ENCODE data around the gene FSHR. TPM values are rescaled to one million over a fixed set of nuclear protein-coding genes. Genes with fewer than 3 reads are reported as not detected.

The FSHR gene
- total and polyA plus RNA-seq, 4 experiments from 2014 or later: not detected

DNA sequence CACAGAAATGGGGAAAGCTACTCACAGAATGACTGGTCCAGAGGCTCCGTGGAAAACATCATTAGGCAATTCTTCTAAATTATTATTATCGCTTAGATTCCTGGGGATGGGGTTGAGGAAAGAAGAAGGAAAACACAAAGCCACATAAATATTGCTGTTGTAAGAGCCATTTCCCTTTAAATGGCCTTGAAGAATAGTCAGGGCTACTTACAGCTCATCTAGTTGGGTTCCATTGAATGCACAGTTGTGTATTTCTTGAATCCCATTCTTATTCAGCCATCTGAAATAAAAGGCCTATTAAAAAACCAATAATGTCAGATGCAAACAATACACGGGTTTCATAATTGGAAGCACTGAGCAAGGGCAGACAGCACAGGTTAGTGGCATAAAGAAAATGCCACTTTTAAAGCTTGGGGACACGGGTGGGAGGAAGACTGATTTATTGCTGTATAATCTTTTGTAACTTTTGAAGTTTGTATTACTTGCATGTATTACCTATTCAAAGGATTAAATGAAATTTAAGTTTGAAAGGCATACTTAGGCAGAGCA is 171.4 kb downstream of the FSHR start:
- no peaks in the 10 kb centered on the region for H3K36me3 Mint-ChIP-seq
- no peaks in the 10 kb centered on the region for H3K4me1 ChIP-seq (ENCODE audit: insufficient read depth, low read length)
- intact Hi-C loops (cut with micrococcal nuclease): no loop called here
- CTCF ChIA-PET (ENCODE audit: partially characterized antibody): no interaction called here
- no peaks in the 10 kb centered on the region for H3K4me1 Mint-ChIP-seq
- DNase-seq: no peak
- H3K27ac ChIP-seq (ENCODE audit: low read depth, low read length): no peak overlapping the region
- H3K9me3 ChIP-seq (ENCODE audit: control insufficient read depth in 1 of 2, low read length in 2 of 2): no peaks in the 10 kb centered on the region
- POLR2A ChIA-PET (ENCODE audit: partially characterized antibody): no interaction called here
- H3K27me3 ChIP-seq (ENCODE audit: insufficient read depth, low read length): no peaks in the 10 kb centered on the region
- no peak overlapping the region for H3K27ac Mint-ChIP-seq
- H3K4me3 ChIP-seq (ENCODE audit: low read length in 2 of 2): no peak overlapping the region
- H3K36me3 ChIP-seq (ENCODE audit: insufficient read depth, low read length): no peaks in the 10 kb centered on the region
- H3K4me3 Mint-ChIP-seq: no peak overlapping the region
- peaks cover 0 to 5% (median 0%) of the 10 kb centered on the region in 8 donors for H3K9me3 Mint-ChIP-seq
- no peaks in the 10 kb centered on the region for H3K27me3 Mint-ChIP-seq

DNA sequence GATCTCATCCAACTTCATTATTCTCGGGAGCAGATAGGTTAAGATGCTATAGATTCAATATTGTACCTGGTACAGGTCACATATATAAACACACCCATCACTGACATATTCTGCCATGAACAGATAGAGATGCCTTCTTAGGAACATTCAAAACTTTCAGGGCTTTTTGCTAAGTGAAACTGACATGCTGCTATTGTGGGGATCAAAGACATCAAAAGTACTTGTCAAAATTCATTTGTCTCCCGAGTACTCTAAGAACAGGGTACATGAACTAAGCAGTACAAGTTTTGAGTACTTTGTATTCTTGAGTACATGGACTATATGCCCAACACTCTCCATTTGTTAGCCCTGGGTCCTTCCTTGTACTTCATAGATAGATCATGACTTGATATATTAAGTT is 173.5 kb downstream of the FSHR start:
- no peaks in the 10 kb centered on the region for H3K27me3 ChIP-seq (ENCODE audit: insufficient read depth, low read length)
- no peak overlapping the region for H3K4me3 Mint-ChIP-seq
- no peaks in the 10 kb centered on the region for H3K4me1 Mint-ChIP-seq
- H3K27ac ChIP-seq (ENCODE audit: low read depth, low read length): no peak overlapping the region
- DNase-seq: no peak
- H3K27me3 Mint-ChIP-seq: peaks cover 0 to 2% of the 10 kb centered on the region in 2 donors
- intact Hi-C loops (cut with micrococcal nuclease): no loop called here
- no peak overlapping the region for H3K27ac Mint-ChIP-seq
- no peaks in the 10 kb centered on the region for H3K36me3 ChIP-seq (ENCODE audit: insufficient read depth, low read length)
- no peaks in the 10 kb centered on the region for H3K4me1 ChIP-seq (ENCODE audit: insufficient read depth, low read length)
- no peak overlapping the region for H3K4me3 ChIP-seq (ENCODE audit: low read length in 2 of 2)
- H3K9me3 ChIP-seq (ENCODE audit: control insufficient read depth in 1 of 2, low read length in 2 of 2): no peaks in the 10 kb centered on the region
- POLR2A ChIA-PET (ENCODE audit: partially characterized antibody): no interaction called here
- H3K9me3 Mint-ChIP-seq: peaks cover 0 to under 1% (median 0%) of the 10 kb centered on the region in 8 donors
- CTCF ChIA-PET (ENCODE audit: partially characterized antibody): no interaction called here
- no peaks in the 10 kb centered on the region for H3K36me3 Mint-ChIP-seq

DNA sequence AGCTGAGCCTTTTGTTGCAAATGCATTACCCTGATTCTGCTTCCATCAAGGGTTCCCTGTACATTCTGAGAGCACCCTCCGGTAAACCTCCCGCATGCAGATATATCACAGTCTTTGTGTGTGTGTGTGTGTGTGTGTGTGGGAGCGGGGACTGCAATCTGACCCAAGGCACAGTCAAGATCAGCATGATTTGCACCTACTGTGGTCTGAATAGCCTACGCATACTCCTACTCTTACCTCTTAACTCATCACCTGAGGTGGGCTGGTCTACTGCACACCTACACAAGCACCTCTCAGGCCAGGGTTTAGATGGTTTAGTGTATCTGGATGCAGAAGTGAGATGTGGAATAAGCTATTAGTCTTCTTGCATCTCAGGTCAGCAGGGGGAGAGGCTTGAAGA is 174.6 kb downstream of the FSHR start:
- no peak for DNase-seq
- Mint-ChIP-seq H3K9me3 (no peaks in the 10 kb centered on the region), H3K4me1 (no peaks in the 10 kb centered on the region), H3K27me3 (peaks cover 0 to 3% of the 10 kb centered on the region in 2 donors), H3K4me3 (no peak overlapping the region), H3K27ac (no peak overlapping the region), H3K36me3 (no peaks in the 10 kb centered on the region)
- Histone ChIP-seq H3K27ac (ENCODE audit: low read depth, low read length) (no peak overlapping the region), H3K27me3 (ENCODE audit: insufficient read depth, low read length) (no peaks in the 10 kb centered on the region), H3K36me3 (ENCODE audit: insufficient read depth, low read length) (no peaks in the 10 kb centered on the region), H3K9me3 (ENCODE audit: control insufficient read depth in 1 of 2, low read length in 2 of 2) (no peaks in the 10 kb centered on the region), H3K4me3 (ENCODE audit: low read length in 2 of 2) (no peak overlapping the region), H3K4me1 (ENCODE audit: insufficient read depth, low read length) (no peaks in the 10 kb centered on the region)
- intact Hi-C loops (cut with micrococcal nuclease): no loop called here
- POLR2A ChIA-PET (ENCODE audit: partially characterized antibody): no interaction called here
- CTCF ChIA-PET (ENCODE audit: partially characterized antibody): no interaction called here

DNA sequence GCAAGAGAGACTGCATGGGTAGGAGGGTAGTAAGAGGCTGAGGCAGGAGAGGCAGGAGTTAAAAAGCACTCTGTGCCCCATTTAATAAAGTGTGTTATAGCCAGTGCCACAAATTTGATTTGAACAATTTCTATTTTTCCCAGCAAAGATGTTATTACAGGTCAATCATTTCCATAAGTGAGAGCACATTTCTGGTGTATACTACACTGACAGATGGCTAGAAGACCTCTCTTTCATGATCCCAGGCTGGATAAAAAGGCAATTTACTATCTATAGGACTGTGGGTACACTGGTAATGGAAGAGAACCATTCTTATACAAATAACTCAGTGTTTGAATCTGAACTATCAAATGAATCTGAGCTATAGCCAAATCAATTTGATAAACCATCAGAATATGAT is 176.2 kb downstream of the FSHR start:
- intact Hi-C loops (cut with micrococcal nuclease): no loop called here
- H3K4me3 ChIP-seq (ENCODE audit: low read length in 2 of 2): no peak overlapping the region
- Mint-ChIP-seq H3K27me3 (peaks cover 0 to 3% of the 10 kb centered on the region in 2 donors), H3K27ac (no peak overlapping the region), H3K9me3 (no peaks in the 10 kb centered on the region), H3K4me3 (no peak overlapping the region), H3K36me3 (no peaks in the 10 kb centered on the region), H3K4me1 (no peaks in the 10 kb centered on the region)
- no peak overlapping the region for H3K27ac ChIP-seq (ENCODE audit: low read depth, low read length)
- no peaks in the 10 kb centered on the region for H3K27me3 ChIP-seq (ENCODE audit: insufficient read depth, low read length)
- no peaks in the 10 kb centered on the region for H3K9me3 ChIP-seq (ENCODE audit: control insufficient read depth in 1 of 2, low read length in 2 of 2)
- no peaks in the 10 kb centered on the region for H3K36me3 ChIP-seq (ENCODE audit: insufficient read depth, low read length)
- ChIA-PET CTCF (ENCODE audit: partially characterized antibody) (no interaction called here), POLR2A (ENCODE audit: partially characterized antibody) (no interaction called here)
- H3K4me1 ChIP-seq (ENCODE audit: insufficient read depth, low read length): no peaks in the 10 kb centered on the region
- no peak for DNase-seq

DNA sequence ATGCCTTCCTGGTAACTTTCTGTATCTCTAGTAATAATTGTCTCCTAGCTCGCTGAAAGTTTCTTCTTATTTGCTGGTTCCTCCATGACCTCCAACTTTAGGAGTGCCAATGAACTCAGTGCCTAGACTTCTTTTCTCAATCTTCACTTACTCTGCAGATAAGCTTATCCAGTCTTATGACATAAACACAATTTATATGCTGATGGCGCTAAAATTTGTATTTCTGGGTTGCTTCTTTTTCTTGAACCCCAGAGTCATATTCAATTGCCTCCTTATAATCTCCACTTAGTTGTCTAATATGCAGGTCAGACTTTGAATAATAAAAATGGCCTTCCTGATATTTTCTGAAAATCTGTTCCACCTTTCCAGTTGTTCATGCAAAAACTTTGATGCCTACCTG is 182.5 kb downstream of the FSHR start:
- no peaks in the 10 kb centered on the region for H3K36me3 ChIP-seq (ENCODE audit: insufficient read depth, low read length)
- H3K27ac ChIP-seq (ENCODE audit: low read depth, low read length): no peak overlapping the region
- no peaks in the 10 kb centered on the region for H3K4me1 ChIP-seq (ENCODE audit: insufficient read depth, low read length)
- Mint-ChIP-seq H3K4me3 (no peak overlapping the region), H3K27ac (no peak overlapping the region), H3K36me3 (no peaks in the 10 kb centered on the region), H3K27me3 (peaks cover 0 to 3% of the 10 kb centered on the region in 2 donors), H3K9me3 (no peaks in the 10 kb centered on the region), H3K4me1 (no peaks in the 10 kb centered on the region)
- H3K9me3 ChIP-seq (ENCODE audit: control insufficient read depth in 1 of 2, low read length in 2 of 2): no peaks in the 10 kb centered on the region
- intact Hi-C loops (cut with micrococcal nuclease): no loop called here
- ChIA-PET CTCF (ENCODE audit: partially characterized antibody) (interaction anchor here (0.5 kb wide), 1 partner anchor 1428 kb away, joined by 3 read pairs; no protein-coding TSS in a partner anchor), POLR2A (ENCODE audit: partially characterized antibody) (no interaction called here)
- no peak overlapping the region for H3K4me3 ChIP-seq (ENCODE audit: low read length in 2 of 2)
- H3K27me3 ChIP-seq (ENCODE audit: insufficient read depth, low read length): no peaks in the 10 kb centered on the region
- DNase-seq: no peak

DNA sequence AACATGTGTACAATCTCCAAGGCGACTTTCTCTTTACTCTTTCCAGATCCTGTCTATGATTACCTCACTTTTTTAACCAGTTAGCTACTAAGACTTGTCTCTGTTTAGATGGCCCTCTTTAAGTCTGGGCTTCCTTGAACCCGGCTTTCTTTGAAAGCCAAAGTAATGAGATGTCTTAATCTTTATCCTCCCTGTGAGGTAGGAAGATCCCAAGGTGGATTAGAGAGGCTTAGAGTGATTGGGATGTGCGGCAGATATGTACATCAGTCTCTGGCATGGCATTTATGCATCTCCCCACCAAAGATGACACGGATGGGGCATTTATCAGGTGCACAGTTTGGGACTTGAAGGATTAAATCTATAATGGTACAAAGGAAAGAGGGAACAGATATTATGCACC is 186.3 kb downstream of the FSHR start:
- POLR2A ChIA-PET (ENCODE audit: partially characterized antibody): no interaction called here
- H3K4me1 ChIP-seq (ENCODE audit: insufficient read depth, low read length): no peaks in the 10 kb centered on the region
- Mint-ChIP-seq H3K36me3 (no peaks in the 10 kb centered on the region), H3K4me3 (no peak overlapping the region), H3K27me3 (no peaks in the 10 kb centered on the region), H3K27ac (no peak overlapping the region), H3K9me3 (peaks cover 0 to under 1% (median 0%) of the 10 kb centered on the region in 8 donors), H3K4me1 (no peaks in the 10 kb centered on the region)
- intact Hi-C loops (cut with micrococcal nuclease): no loop called here
- no peaks in the 10 kb centered on the region for H3K9me3 ChIP-seq (ENCODE audit: control insufficient read depth in 1 of 2, low read length in 2 of 2)
- no peaks in the 10 kb centered on the region for H3K27me3 ChIP-seq (ENCODE audit: insufficient read depth, low read length)
- DNase-seq: no peak
- no peak overlapping the region for H3K27ac ChIP-seq (ENCODE audit: low read depth, low read length)
- H3K4me3 ChIP-seq (ENCODE audit: low read length in 2 of 2): no peak overlapping the region
- no peaks in the 10 kb centered on the region for H3K36me3 ChIP-seq (ENCODE audit: insufficient read depth, low read length)
- CTCF ChIA-PET (ENCODE audit: partially characterized antibody): no interaction called here

DNA sequence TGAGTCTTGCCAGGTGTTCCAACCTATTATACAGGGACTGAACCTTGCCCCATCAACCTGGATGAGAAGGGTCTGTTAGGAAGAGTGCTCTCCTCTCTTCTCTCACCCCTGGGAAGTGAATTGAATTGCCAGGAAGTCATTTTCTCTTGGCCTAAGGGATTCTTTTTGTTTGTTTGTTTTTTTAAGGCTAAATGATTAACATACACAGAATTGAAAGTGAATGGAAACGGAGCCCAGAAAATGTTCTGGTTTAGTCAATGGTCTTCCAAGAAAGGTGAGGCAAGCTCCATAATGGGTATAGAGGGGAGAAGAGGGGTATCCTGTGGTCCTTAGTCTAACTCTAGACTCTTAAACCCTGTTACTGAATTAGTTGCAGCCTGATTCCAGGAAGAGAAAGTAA is 189.1 kb downstream of the FSHR start:
- Histone ChIP-seq H3K27ac (ENCODE audit: low read depth, low read length) (no peak overlapping the region), H3K9me3 (ENCODE audit: control insufficient read depth in 1 of 2, low read length in 2 of 2) (no peaks in the 10 kb centered on the region), H3K4me3 (ENCODE audit: low read length in 2 of 2) (no peak overlapping the region), H3K36me3 (ENCODE audit: insufficient read depth, low read length) (no peaks in the 10 kb centered on the region), H3K4me1 (ENCODE audit: insufficient read depth, low read length) (no peaks in the 10 kb centered on the region), H3K27me3 (ENCODE audit: insufficient read depth, low read length) (no peaks in the 10 kb centered on the region)
- ChIA-PET POLR2A (ENCODE audit: partially characterized antibody) (no interaction called here), CTCF (ENCODE audit: partially characterized antibody) (no interaction called here)
- H3K27ac Mint-ChIP-seq: no peak overlapping the region
- H3K4me3 Mint-ChIP-seq: no peak overlapping the region
- H3K36me3 Mint-ChIP-seq: no peaks in the 10 kb centered on the region
- H3K4me1 Mint-ChIP-seq: no peaks in the 10 kb centered on the region
- peaks cover 0 to 2% of the 10 kb centered on the region in 2 donors for H3K27me3 Mint-ChIP-seq
- no peak for DNase-seq
- intact Hi-C loops (cut with micrococcal nuclease): no loop called here
- peaks cover 0 to 3% (median 0%) of the 10 kb centered on the region in 8 donors for H3K9me3 Mint-ChIP-seq

DNA sequence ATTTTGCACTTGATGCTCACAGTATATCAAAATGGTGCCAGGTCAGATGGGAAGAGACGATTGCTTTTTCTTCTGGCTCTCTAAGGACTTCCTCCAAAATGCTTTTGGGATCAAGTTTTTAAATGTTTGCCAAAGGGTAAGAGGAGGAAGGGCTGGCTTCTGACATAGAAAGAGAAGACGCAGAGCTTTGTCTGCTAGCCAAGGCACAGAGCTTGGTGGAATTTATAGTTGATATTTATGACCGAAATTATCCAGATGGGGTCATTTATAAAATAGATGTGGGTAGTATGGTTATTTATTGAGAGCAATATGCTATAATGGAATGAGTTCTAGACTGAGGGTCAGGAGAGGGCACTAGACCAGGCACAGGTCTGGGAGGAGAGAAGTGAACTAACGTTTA is 193.3 kb downstream of the FSHR start:
- no peaks in the 10 kb centered on the region for H3K27me3 ChIP-seq (ENCODE audit: insufficient read depth, low read length)
- H3K27ac Mint-ChIP-seq: no peak overlapping the region
- no peaks in the 10 kb centered on the region for H3K36me3 ChIP-seq (ENCODE audit: insufficient read depth, low read length)
- no peaks in the 10 kb centered on the region for H3K36me3 Mint-ChIP-seq
- H3K4me3 ChIP-seq (ENCODE audit: low read length in 2 of 2): no peak overlapping the region
- H3K4me1 ChIP-seq (ENCODE audit: insufficient read depth, low read length): no peaks in the 10 kb centered on the region
- POLR2A ChIA-PET (ENCODE audit: partially characterized antibody): no interaction called here
- peaks cover 0 to 3% (median 0%) of the 10 kb centered on the region in 8 donors for H3K9me3 Mint-ChIP-seq
- no peaks in the 10 kb centered on the region for H3K4me1 Mint-ChIP-seq
- no peak for DNase-seq
- H3K27me3 Mint-ChIP-seq: peaks cover 2 to 5% of the 10 kb centered on the region in 2 donors
- H3K9me3 ChIP-seq (ENCODE audit: control insufficient read depth in 1 of 2, low read length in 2 of 2): no peaks in the 10 kb centered on the region
- intact Hi-C loops (cut with micrococcal nuclease): no loop called here
- H3K27ac ChIP-seq (ENCODE audit: low read depth, low read length): no peak overlapping the region
- H3K4me3 Mint-ChIP-seq: no peak overlapping the region
- CTCF ChIA-PET (ENCODE audit: partially characterized antibody): interaction anchor here (1.2 kb wide), 1 partner anchor 15 kb away, joined by 3 read pairs; no protein-coding TSS in a partner anchor
